A673 (cell line): ENCODE data around the gene EYS. TPM values are rescaled to one million over a fixed set of nuclear protein-coding genes. Genes with fewer than 3 reads are reported as not detected.

Experiments
- BruUV-seq: library from RNA; stranded (reverse); fragments of 400-500 nt; replicated peaks from 2 replicates; lab custom pipeline; 2021; lab: Mats Ljungman, UMichigan
- CTCF ChIA-PET: fragments of 300-600 bp; sonication (Branson Sonifier 250); formaldehyde crosslinking; loops from one replicate; lab custom pipeline; 2022; ENCODE audit warnings: antibody characterized with exemption; lab: Charles Lee
- POLR2A ChIA-PET: fragments of 300-600 bp; sonication (Branson Sonifier 250); formaldehyde crosslinking; loops from one replicate; lab custom pipeline; 2022; ENCODE audit warnings: antibody characterized with exemption; ENCODE audit not compliant: low non-redundant PET; lab: Charles Lee
- DNase-seq: peaks from one replicate; pipeline ENCODE4 v3.0.0-alpha.2; 2015; ENCODE audit warnings: low spot score
- H3K27ac ChIP-seq: fragments of 200-600 bp; sonication (generic); 2 replicates; pipeline ENCODE4 v1.5.1; 2016; ENCODE audit warnings: mixed run types, low read depth, mild to moderate bottlenecking, mixed read lengths, antibody characterized with exemption, low read length; ENCODE audit not compliant: poor library complexity, severe bottlenecking
- H3K27me3 ChIP-seq: fragments of 200-600 bp; sonication (generic); replicated peaks from 2 replicates; pipeline ENCODE4 v1.6.1; 2017; ENCODE audit warnings: mixed run types, low read depth, mild to moderate bottlenecking, mixed read lengths, antibody characterized with exemption, low read length; ENCODE audit not compliant: insufficient read depth, poor library complexity
- H3K36me3 ChIP-seq: fragments of 200-600 bp; sonication (generic); 2 replicates; pipeline ENCODE4 v1.6.1; 2016; ENCODE audit warnings: mixed run types, mild to moderate bottlenecking, mixed read lengths, antibody characterized with exemption, low read length; ENCODE audit not compliant: insufficient read depth, poor library complexity, severe bottlenecking
- H3K4me1 ChIP-seq: fragments of 200-600 bp; sonication (generic); 2 replicates; pipeline ENCODE4 v1.6.1; 2017; ENCODE audit warnings: mixed run types, mild to moderate bottlenecking, mixed read lengths, antibody characterized with exemption, low read length; ENCODE audit not compliant: insufficient read depth, poor library complexity, severe bottlenecking
- H3K4me3 ChIP-seq: fragments of 200-600 bp; sonication (generic); 2 replicates; pipeline ENCODE4 v1.5.1; 2016; ENCODE audit warnings: low read depth, mixed run types, mild to moderate bottlenecking, mixed read lengths, low read length; ENCODE audit not compliant: poor library complexity, severe bottlenecking
- H3K9me3 ChIP-seq: fragments of 200-600 bp; sonication (generic); 2 replicates; pipeline ENCODE4 v1.6.1; 2016; ENCODE audit warnings: mixed run types, low read depth, mild to moderate bottlenecking, mixed read lengths, antibody characterized with exemption, low read length; ENCODE audit not compliant: poor library complexity, severe bottlenecking
- EZH2 ChIP-seq: fragments of 200-600 bp; sonication (generic); IDR thresholded peaks from 2 replicates; pipeline ENCODE4 v1.6.1; 2017; ENCODE audit warnings: borderline replicate concordance, low read depth, mild to moderate bottlenecking, mixed read lengths, antibody characterized with exemption, low read length; ENCODE audit not compliant: poor library complexity, severe bottlenecking
- intact Hi-C: fragments of 100-400 bp; cut with micrococcal nuclease; formaldehyde crosslinking; loops from one replicate; pipeline ENCODE4 v1.10.0; 2022; ENCODE audit not compliant: unreplicated experiment
- total RNA-seq: library from RNA; stranded (reverse); gene quantifications from 2 replicates; pipeline ENCODE4 v1.2.3, GENCODE V29; 2021
- TF ChIP-seq, protein P1 (sequence below): fragments of 300-800, 200-600 bp; sonication (generic); conservative IDR thresholded peaks from 2 replicates; pipeline ENCODE4 v1.5.1; 2017; ENCODE audit warnings: low read depth, mild to moderate bottlenecking, antibody characterized with exemption, low read length, moderate library complexity, mixed read lengths

Gene EYS
- total RNA-seq, 1 experiment from 2014 or later = 0.47 TPM

DNA sequence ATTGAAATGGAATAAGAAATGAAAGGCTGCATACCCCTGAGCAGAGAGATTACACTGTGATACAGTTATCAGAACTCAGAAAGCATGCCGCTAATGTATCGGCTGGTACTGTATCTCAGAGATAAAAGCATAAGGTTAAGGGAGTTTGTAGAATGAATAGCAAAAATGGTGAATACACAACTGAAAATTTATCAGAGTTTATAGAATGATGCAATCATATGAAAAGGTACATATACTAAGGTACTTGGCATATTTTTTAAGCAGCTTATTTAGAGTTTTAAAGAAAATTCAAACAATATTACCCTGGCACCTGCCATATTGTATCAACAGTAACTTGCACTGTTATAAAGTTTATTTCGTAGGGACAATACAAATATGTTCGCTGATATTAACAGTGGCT is 1707.4 kb downstream of the EYS start:
- intact Hi-C loops = no loop called here
- Histone ChIP-seq H3K27ac (no peak overlapping the region), H3K36me3 (no peaks in the 10 kb centered on the region), H3K27me3 (no peaks in the 10 kb centered on the region), H3K9me3 (no peaks in the 10 kb centered on the region), H3K4me3 (no peak overlapping the region), H3K4me1 (no peaks in the 10 kb centered on the region)
- no peak for DNase-seq
- no TSS peak for BruUV-seq
- POLR2A ChIA-PET = no interaction called here
- CTCF ChIA-PET = no interaction called here
- TF ChIP-seq, protein P1, sequence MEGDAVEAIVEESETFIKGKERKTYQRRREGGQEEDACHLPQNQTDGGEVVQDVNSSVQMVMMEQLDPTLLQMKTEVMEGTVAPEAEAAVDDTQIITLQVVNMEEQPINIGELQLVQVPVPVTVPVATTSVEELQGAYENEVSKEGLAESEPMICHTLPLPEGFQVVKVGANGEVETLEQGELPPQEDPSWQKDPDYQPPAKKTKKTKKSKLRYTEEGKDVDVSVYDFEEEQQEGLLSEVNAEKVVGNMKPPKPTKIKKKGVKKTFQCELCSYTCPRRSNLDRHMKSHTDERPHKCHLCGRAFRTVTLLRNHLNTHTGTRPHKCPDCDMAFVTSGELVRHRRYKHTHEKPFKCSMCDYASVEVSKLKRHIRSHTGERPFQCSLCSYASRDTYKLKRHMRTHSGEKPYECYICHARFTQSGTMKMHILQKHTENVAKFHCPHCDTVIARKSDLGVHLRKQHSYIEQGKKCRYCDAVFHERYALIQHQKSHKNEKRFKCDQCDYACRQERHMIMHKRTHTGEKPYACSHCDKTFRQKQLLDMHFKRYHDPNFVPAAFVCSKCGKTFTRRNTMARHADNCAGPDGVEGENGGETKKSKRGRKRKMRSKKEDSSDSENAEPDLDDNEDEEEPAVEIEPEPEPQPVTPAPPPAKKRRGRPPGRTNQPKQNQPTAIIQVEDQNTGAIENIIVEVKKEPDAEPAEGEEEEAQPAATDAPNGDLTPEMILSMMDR = no peak
- no peak for TF ChIP-seq EZH2

GRCh38 chr6:63998991-63999390 is 1708.0 kb downstream of the EYS start:
- no TSS peak for BruUV-seq
- DNase-seq = no peak
- Histone ChIP-seq H3K4me3 (no peak overlapping the region), H3K27ac (no peak overlapping the region), H3K27me3 (no peaks in the 10 kb centered on the region), H3K36me3 (no peaks in the 10 kb centered on the region), H3K9me3 (no peaks in the 10 kb centered on the region), H3K4me1 (no peaks in the 10 kb centered on the region)
- CTCF ChIA-PET = no interaction called here
- POLR2A ChIA-PET = no interaction called here
- intact Hi-C loops = no loop called here
- no peak for TF ChIP-seq EZH2
- TF ChIP-seq, protein P1 = no peak

- H3K4me3 ChIP-seq = no peak overlapping the region
- TF ChIP-seq, protein P1 = no peak
- TF ChIP-seq EZH2 = no peak
- POLR2A ChIA-PET = no interaction called here
- no peaks in the 10 kb centered on the region for H3K4me1 ChIP-seq
- BruUV-seq = no TSS peak
- H3K27me3 ChIP-seq = no peaks in the 10 kb centered on the region
- no peak overlapping the region for H3K27ac ChIP-seq
- H3K9me3 ChIP-seq = no peaks in the 10 kb centered on the region
- no peaks in the 10 kb centered on the region for H3K36me3 ChIP-seq
- CTCF ChIA-PET = no interaction called here
- intact Hi-C loops = no loop called here
- DNase-seq = no peak
These were observed 1709.3 kb downstream of the EYS start for GRCh38 chr6:63997734-63998133.
